Trophoblast cell (in vitro differentiated cells and primary cell): ENCODE measurements around the gene DTX3.
A peak's percentile ranks its signal among the peaks of the same experiment; 100 is the strongest.

Source experiments
- DNase-seq, 2 donors: peaks; one replicate each; pipeline ENCODE4 v3.0.0-alpha.2; 2016
- H2AFZ ChIP-seq: 2 replicates; pipeline ENCODE4 v1.6.1; 2013; ENCODE audit warnings: low read length, moderate library complexity, mild to moderate bottlenecking; ENCODE audit not compliant: insufficient read depth, poor library complexity
- H2AK5ac ChIP-seq: 2 replicates; pipeline ENCODE4 v1.6.1; 2013; ENCODE audit warnings: mild to moderate bottlenecking, low read length
- H2BK120ac ChIP-seq: 2 replicates; pipeline ENCODE4 v1.6.1; 2013; ENCODE audit warnings: low read length, mild to moderate bottlenecking, moderate library complexity; ENCODE audit not compliant: insufficient read depth, poor library complexity
- H2BK12ac ChIP-seq: 2 replicates; pipeline ENCODE4 v1.6.1; 2013; ENCODE audit warnings: mild to moderate bottlenecking, low read length, moderate library complexity
- H2BK5ac ChIP-seq: 2 replicates; pipeline ENCODE4 v1.6.1; 2013; ENCODE audit warnings: low read length, low read depth, moderate library complexity, mild to moderate bottlenecking; ENCODE audit not compliant: poor library complexity
- H3K14ac ChIP-seq: 2 replicates; pipeline ENCODE4 v1.6.1; 2013; ENCODE audit warnings: mild to moderate bottlenecking, low read length
- H3K18ac ChIP-seq: 2 replicates; pipeline ENCODE4 v1.6.1; 2013; ENCODE audit warnings: mild to moderate bottlenecking, low read length
- H3K23ac ChIP-seq: 2 replicates; pipeline ENCODE4 v1.6.1; 2013; ENCODE audit warnings: low read length
- H3K27ac ChIP-seq: 2 replicates; pipeline ENCODE4 v1.5.1; 2013; ENCODE audit warnings: low read depth, mild to moderate bottlenecking, inconsistent platforms, low read length, moderate library complexity
- H3K27me3 ChIP-seq: 2 replicates; pipeline ENCODE4 v1.6.1; 2013; ENCODE audit warnings: inconsistent platforms, mild to moderate bottlenecking, low read length, moderate library complexity; ENCODE audit not compliant: insufficient read depth
- H3K36me3 ChIP-seq, 2 experiments: 1 replicate in 1 of 2; 2 replicates in 1 of 2; pipeline ENCODE4 v1.6.1; 2013; ENCODE audit warnings: low read length in 2 of 2, mild to moderate bottlenecking in 2 of 2, moderate library complexity in 1 of 2; ENCODE audit not compliant: insufficient read depth in 2 of 2, control insufficient read depth in 1 of 2
- H3K4ac ChIP-seq: 2 replicates; pipeline ENCODE4 v1.6.1; 2013; ENCODE audit warnings: low read depth, mild to moderate bottlenecking, low read length, moderate library complexity
- H3K4me1 ChIP-seq, 2 experiments: 1 replicate in 1 of 2; 2 replicates in 1 of 2; pipeline ENCODE4 v1.6.1; 2013; ENCODE audit warnings: low read length in 2 of 2, mild to moderate bottlenecking in 2 of 2, moderate library complexity in 1 of 2; ENCODE audit not compliant: insufficient read depth in 2 of 2, control insufficient read depth in 1 of 2
- H3K4me2 ChIP-seq: 2 replicates; pipeline ENCODE4 v1.6.1; 2013; ENCODE audit warnings: inconsistent platforms, mild to moderate bottlenecking, low read length, moderate library complexity
- H3K4me3 ChIP-seq: 2 replicates; pipeline ENCODE4 v1.5.1; 2013; ENCODE audit warnings: mild to moderate bottlenecking, low read depth, low read length, inconsistent platforms
- H3K79me1 ChIP-seq: one replicate; pipeline ENCODE4 v1.6.1; 2013; ENCODE audit warnings: low read length
- H3K79me2 ChIP-seq: 2 replicates; pipeline ENCODE4 v1.6.1; 2013; ENCODE audit warnings: low read length, mild to moderate bottlenecking; ENCODE audit not compliant: control insufficient read depth, insufficient read depth, poor library complexity
- H3K9ac ChIP-seq: 2 replicates; pipeline ENCODE4 v1.6.1; 2013; ENCODE audit warnings: mild to moderate bottlenecking, low read length
- H3K9me3 ChIP-seq: 2 replicates; pipeline ENCODE4 v1.6.1; 2013; ENCODE audit warnings: low read depth, mild to moderate bottlenecking, control low read depth, inconsistent platforms, low read length; ENCODE audit not compliant: insufficient read depth
- H4K12ac ChIP-seq: 2 replicates; pipeline ENCODE4 v1.6.1; 2013; ENCODE audit warnings: low read depth, mild to moderate bottlenecking, low read length, moderate library complexity
- H4K8ac ChIP-seq: 2 replicates; pipeline ENCODE4 v1.6.1; 2013; ENCODE audit warnings: low read depth, mild to moderate bottlenecking, low read length, moderate library complexity
- H4K91ac ChIP-seq: one replicate; pipeline ENCODE4 v1.6.1; 2013; ENCODE audit warnings: low read depth, mild to moderate bottlenecking, low read length, moderate library complexity
- WGBS: extraction: QIAGEN DNeasy Blood & Tissue Kit; methylation state at CpG from one replicate; pipeline ENCODE4 v1.1.7; 2013; ENCODE audit warnings: missing lambda C conversion rate; ENCODE audit not compliant: insufficient read length, insufficient coverage; ENCODE audit errors: extremely low coverage; 5-methylcytosine and 5-hydroxymethylcytosine counted together

Gene DTX3

DNA sequence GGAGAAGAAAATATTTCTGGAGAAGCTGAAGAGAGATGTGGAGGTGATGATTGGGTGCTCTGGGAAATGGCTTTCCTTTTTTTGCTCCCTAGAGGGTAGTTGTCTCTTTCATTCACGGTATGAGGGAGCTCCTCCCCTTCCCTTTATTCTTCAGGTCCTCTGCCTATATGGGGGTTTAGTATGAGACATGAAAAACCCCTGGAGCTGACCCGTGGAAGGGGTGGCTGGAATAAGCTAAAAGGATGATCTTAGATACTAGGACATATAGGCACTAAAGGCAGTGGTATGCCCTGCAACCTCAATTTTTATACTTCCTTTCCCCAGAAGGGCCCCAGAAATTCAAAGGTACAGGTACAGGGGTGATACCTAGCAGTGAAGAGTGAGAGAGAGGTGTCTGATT lies 4.2 kb upstream of the DTX3 start:
- H3K79me1 ChIP-seq = peaks cover 7% of the 10 kb centered on the region

DNA sequence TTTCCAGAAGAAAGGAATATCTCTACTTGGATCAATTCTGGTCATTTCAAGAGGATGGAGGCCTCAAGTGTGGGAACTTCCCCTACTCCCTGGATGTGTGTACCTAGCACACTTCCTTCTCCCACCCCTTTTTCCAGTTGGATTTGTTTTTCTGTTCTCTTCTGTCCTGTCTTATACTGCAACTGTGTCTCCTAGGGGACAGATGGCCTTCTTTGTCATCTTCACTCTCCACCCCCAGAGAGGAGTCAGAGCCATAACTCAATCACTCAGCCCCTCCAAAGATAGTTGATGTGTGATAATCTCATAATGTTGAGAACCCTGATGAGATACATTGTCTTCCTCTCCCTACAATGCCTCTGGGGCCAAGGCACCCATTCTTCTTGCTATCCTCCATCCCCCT lies 2.1 kb upstream of the DTX3 start:
- H3K9me3 ChIP-seq = peaks cover 3% of the 10 kb centered on the region
- H3K27ac ChIP-seq = no peak overlapping the region
- H2BK5ac ChIP-seq = no peak overlapping the region
- H2BK120ac ChIP-seq = no peak overlapping the region
- peaks cover 11 to 18% of the 10 kb centered on the region in 2 experiments for H3K4me1 ChIP-seq
- no peak overlapping the region for H2AK5ac ChIP-seq
- peaks cover 20 to 43% of the 10 kb centered on the region in 2 experiments for H3K36me3 ChIP-seq
- peaks cover 3% of the 10 kb centered on the region for H3K79me2 ChIP-seq
- H3K9ac ChIP-seq = no peak overlapping the region
- H2BK12ac ChIP-seq = no peak overlapping the region
- H3K4me3 ChIP-seq = no peak overlapping the region
- H3K27me3 ChIP-seq = no peaks in the 10 kb centered on the region
- no peak overlapping the region for H3K4me2 ChIP-seq
- no peak overlapping the region for H4K91ac ChIP-seq
- no peak for DNase-seq
- no peak overlapping the region for H4K8ac ChIP-seq
- H3K18ac ChIP-seq = no peak overlapping the region
- H3K4ac ChIP-seq = no peak overlapping the region
- H4K12ac ChIP-seq = no peak overlapping the region
- no peak overlapping the region for H2AFZ ChIP-seq
- no peak overlapping the region for H3K23ac ChIP-seq
- no peak overlapping the region for H3K14ac ChIP-seq
- peaks cover 7% of the 10 kb centered on the region for H3K79me1 ChIP-seq

More for the DNA sequence above, 4.2 kb upstream of the DTX3 start:
- H3K9ac ChIP-seq = no peak overlapping the region
- H2AK5ac ChIP-seq = no peak overlapping the region
- DNase-seq = no peak
- no peak overlapping the region for H2AFZ ChIP-seq
- no peak overlapping the region for H3K27ac ChIP-seq
- peaks cover 3% of the 10 kb centered on the region for H3K79me2 ChIP-seq
- no peak overlapping the region for H3K4ac ChIP-seq
- H3K4me2 ChIP-seq = no peak overlapping the region
- H3K23ac ChIP-seq = no peak overlapping the region
- H3K4me1 ChIP-seq = peaks cover 10 to 16% of the 10 kb centered on the region in 2 experiments
- peaks cover 21 to 52% of the 10 kb centered on the region in 2 experiments for H3K36me3 ChIP-seq
- H2BK12ac ChIP-seq = no peak overlapping the region
- H3K14ac ChIP-seq = no peak overlapping the region
- H3K9me3 ChIP-seq = peaks cover 3% of the 10 kb centered on the region
- no peak overlapping the region for H3K18ac ChIP-seq
- H2BK120ac ChIP-seq = no peak overlapping the region
- H4K12ac ChIP-seq = no peak overlapping the region
- H4K8ac ChIP-seq = no peak overlapping the region
- H2BK5ac ChIP-seq = no peak overlapping the region
- H4K91ac ChIP-seq = no peak overlapping the region
- WGBS = no CpG with 5 or more reads among the region's 2 CpGs
- H3K4me3 ChIP-seq = no peak overlapping the region
- no peaks in the 10 kb centered on the region for H3K27me3 ChIP-seq

DNA sequence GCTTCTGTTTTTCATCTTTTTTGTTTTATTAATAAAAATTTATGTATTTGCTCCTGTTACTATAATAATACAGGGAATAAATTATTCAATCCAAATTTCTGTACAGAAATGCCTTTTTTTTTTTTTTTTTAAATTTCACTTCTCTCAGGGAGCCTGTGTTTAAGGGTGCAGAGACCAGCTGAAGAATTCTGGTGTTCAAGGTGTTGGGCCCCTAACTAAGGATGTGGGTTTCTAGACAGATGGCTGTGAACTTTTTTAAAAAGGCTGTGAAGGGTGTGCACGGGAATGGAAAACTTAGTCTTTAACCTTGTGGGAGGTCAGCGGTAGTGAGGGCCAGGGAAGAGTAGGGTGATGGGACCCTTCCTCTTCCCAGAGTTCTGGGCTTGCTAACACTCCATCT lies 1.3 kb upstream of the DTX3 start:
- no peak overlapping the region for H3K23ac ChIP-seq
- no peak overlapping the region for H3K4me3 ChIP-seq
- no peak overlapping the region for H3K14ac ChIP-seq
- peaks cover 3% of the 10 kb centered on the region for H3K9me3 ChIP-seq
- H3K18ac ChIP-seq = no peak overlapping the region
- peaks cover 7% of the 10 kb centered on the region for H3K79me1 ChIP-seq
- H3K27me3 ChIP-seq = no peaks in the 10 kb centered on the region
- H3K9ac ChIP-seq = no peak overlapping the region
- no peak overlapping the region for H2AFZ ChIP-seq
- H3K4ac ChIP-seq = no peak overlapping the region
- no peak overlapping the region for H3K4me2 ChIP-seq
- no peak overlapping the region for H2BK12ac ChIP-seq
- no peak overlapping the region for H4K12ac ChIP-seq
- peaks cover 3% of the 10 kb centered on the region for H3K79me2 ChIP-seq
- no peak overlapping the region for H2BK120ac ChIP-seq
- H2BK5ac ChIP-seq = no peak overlapping the region
- peaks cover 11 to 18% of the 10 kb centered on the region in 2 experiments for H3K4me1 ChIP-seq
- no CpG with 5 or more reads among the region's 2 CpGs for WGBS
- no peak overlapping the region for H4K8ac ChIP-seq
- H2AK5ac ChIP-seq = no peak overlapping the region
- H3K27ac ChIP-seq = no peak overlapping the region
- no peak overlapping the region for H4K91ac ChIP-seq
- H3K36me3 ChIP-seq = peaks cover 21 to 40% of the 10 kb centered on the region in 2 experiments
- no peak for DNase-seq

DNA sequence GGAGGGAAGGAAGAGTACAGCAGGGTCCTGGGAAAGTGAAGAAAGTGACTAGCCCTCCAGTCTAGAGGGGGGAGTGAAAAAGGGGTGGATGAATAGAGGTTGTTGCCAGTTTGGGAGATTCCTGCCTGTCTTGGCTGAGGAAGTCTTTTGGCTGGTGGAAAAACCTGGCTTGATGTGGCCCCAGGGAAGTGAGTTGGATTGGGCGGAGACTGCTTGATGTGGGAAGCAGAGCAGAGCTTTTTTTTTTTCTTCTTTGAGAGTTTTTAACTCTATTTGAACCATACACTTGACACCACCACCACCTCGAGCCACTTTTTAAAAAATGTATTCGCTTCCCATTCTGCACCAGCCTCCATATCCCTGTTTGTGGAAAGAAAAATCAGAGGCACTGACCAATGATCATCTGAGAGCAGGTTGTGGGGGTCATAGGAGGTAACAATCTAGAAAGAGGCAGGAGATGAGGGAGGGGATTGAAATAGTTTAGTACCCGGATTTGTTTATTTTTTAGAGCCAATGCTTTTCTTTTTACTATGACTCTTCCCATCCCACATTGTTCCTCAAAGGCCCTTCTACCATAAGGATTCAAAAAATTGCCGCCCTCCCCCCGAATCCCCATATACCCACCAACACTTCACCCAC lies 690 bp upstream of the DTX3 start:
- no CpG with 5 or more reads among the region's 6 CpGs for WGBS
- Histone ChIP-seq H3K4ac (peak overlapping the region; percentile 11), H3K4me1 (peaks cover 11 to 18% of the 10 kb centered on the region in 2 experiments), H3K23ac (no peak overlapping the region), H3K9ac (no peak overlapping the region), H4K12ac (peak overlapping the region; percentile 45), H2BK12ac (no peak overlapping the region), H3K27ac (no peak overlapping the region), H3K79me2 (peaks cover 3% of the 10 kb centered on the region), H3K4me3 (peak overlapping the region; percentile 83), H3K9me3 (peaks cover 2% of the 10 kb centered on the region), H2AFZ (peak overlapping the region; percentile 98), H2AK5ac (no peak overlapping the region), H4K91ac (peak overlapping the region; percentile 76), H3K36me3 (peaks cover 22 to 37% of the 10 kb centered on the region in 2 experiments), H4K8ac (peak overlapping the region; percentile 97), H2BK5ac (no peak overlapping the region), H3K79me1 (peaks cover 7% of the 10 kb centered on the region), H3K27me3 (no peaks in the 10 kb centered on the region), H3K4me2 (peak overlapping the region; percentile 93), H3K18ac (no peak overlapping the region), H3K14ac (no peak overlapping the region), H2BK120ac (peak overlapping the region; percentile 48)
- peak in 1 of 2 donors; percentile 27 for DNase-seq
